Inferior parietal cortex (tissue), 1 donor: ENCODE results near the gene ISCU.

Source experiments
- DNase-seq: peaks from one replicate; pipeline ENCODE4 v3.0.0-alpha.2; 2016; ENCODE audit errors: extremely low spot score

Gene ISCU

DNA sequence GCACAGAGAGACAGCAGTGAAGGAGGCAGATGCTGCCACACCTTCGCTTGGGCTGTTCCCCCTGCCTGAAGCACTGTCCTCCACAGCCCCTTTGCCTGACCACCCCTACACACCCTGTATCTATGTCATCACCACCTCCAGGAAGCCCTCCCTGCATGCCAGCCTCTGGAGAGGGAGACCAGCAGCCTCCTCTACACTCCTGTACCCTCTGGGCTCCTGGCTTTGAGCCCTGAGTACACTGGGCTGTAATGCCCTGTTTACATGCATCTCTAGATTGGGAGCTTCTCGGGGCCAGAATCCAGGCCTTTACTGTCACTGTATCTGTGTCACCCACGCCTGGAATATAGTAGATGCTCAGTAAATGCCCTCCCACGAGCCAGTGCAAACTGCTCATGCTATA lies 41.3 kb downstream of the ISCU start:
- no peak for DNase-seq

DNA sequence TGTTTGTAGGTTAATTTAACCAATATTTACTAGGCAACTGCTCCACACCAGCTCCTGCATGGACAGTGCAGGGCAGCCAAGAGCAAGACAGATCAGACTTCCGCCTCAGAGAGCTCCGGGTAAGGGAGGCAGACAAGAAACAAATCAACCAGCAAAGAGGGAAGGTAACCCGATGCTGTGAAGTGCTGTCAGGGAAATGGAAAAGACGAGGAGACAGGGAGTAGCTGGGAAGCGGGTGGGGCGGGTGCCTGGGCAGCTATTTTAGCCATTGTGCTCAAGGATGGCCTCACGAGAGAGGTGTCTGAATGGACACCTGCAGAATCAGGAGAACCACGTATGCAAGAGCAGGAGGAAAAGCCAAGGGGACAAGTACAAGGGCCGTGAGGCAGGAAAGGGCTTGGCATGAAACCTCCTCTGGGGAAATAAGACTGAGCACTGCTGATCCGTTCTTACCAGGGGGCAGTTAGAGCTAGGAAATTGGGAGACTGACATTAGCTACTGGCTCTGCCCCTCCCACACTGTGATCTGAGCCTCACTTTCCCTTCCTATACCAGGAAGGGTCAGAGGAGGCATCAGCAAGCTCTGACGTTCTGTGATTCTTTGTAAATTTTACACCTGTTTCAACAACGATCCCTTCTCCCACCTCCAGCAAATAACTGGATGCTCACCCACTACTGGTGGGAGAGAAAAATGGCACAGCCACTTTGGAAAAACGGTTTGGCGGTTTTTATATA lies 42.0 kb downstream of the ISCU start:
- DNase-seq, result no peak

DNA sequence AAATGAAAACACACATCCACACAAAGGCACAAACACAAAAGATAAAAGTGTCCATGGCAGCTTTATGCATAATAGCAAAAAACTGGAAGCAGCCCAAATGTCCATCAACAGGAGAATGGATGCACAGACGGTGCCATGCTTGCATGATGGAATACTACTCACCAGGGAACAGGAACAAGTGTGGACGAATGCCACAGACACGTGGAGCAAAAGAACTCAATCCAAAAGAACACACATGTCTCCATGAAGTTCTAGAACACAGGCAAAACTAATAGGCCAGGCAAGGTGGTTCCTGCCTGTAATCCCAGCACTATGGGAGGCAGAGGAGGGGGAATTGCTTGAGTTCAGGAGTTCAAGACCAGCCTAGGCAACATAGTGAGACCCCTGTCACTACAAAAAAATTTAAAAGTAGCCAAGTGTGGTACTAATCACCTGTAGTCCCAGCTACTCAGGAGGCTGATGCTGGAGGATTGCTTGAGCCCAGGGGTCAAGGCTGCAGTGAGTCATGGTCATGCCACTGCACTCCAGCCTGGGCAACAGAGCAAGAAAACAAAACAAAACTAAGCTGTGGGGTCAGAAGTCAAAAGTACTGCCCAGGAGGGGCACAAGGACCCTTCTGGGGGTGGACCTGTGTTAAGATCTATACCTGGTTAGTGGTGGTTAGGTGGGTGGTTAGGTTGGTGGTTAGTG lies 42.7 kb downstream of the ISCU start:
- DNase-seq, result no peak

DNA sequence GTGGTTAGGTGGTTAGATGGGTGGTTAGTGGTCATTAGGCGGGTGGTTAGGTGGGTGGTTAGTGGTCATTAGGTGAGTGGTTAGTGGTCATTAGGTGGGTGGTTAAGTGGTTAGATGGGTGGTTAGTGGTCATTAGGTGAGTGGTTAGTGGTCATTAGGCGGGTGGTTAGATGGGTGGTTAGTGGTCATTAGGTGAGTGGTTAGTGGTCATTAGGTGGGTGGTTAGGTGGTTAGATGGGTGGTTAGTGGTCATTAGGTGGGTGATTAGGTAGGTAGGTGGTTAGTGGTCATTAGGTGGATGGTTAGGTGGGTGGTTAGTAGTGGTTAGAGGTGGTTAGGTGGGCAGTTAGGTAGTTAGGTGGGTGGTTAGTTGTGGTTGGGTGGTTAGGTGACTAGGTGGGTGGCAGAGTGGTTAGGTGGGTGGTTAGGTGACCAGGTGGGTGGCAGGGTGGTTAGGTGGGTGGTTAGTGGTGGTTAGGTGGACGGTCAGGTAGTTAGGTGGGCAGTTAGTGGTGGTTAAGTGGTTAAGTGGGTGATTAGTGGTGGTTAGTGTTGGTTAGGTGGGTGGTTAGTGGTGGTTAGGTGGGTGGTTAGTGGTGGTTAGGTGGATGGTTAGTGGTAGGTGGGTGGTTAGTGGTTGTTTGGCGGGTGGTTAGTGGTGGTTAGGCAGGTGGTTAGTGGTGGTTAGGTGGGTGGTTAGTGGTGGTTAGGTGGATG lies 43.5 kb downstream of the ISCU start:
- no peak for DNase-seq

DNA sequence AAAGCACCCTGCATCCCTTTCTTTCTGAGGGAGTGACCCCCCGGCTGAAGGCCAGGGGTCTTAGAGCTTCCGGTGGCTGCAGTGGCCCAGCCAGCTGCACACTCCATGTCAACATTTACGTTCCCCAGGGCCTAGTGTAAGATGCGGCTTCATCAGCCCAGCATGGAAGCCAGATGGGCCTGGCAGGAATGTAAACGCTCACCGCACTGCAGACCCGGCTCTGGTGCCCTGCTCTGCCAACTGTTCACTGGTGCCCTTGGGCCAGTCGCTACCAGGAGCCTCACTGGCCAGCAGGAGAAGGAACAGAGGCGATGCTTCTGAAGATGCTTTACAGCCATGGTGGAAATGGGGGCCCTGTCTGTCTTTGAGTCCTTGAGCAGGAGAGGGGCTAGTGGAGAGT lies 44.1 kb downstream of the ISCU start:
- no peak for DNase-seq

DNA sequence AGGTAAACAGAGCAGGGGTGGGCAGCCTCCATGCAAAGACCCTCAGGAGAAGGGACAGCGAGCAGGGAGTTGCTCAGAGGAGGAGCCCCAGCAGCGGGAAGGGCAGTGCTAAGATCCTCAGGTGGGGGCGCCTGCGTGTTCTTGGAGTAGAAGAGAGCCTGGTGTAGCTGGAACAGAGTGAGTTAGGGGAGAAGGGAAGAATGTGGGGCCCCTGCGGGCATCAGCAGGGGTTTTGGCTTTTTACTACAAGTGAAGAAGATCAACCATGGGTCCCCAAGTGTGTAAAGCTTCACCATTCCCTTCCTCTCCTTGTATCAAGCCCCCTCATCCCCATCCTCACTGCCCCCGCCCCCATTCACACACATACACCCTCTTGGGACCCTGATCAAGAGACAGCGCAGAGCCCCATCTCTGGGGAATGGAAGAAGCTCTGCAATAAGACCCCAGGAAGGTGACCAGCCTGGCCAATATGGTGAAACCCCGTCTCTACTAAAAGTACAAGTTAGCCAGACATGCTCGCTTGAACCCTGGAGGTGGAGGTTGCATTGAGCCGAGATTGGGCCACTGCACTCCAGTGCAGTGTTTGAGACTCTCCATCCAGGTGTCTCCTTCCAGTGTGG lies 45.7 kb downstream of the ISCU start:
- no peak for DNase-seq

DNA sequence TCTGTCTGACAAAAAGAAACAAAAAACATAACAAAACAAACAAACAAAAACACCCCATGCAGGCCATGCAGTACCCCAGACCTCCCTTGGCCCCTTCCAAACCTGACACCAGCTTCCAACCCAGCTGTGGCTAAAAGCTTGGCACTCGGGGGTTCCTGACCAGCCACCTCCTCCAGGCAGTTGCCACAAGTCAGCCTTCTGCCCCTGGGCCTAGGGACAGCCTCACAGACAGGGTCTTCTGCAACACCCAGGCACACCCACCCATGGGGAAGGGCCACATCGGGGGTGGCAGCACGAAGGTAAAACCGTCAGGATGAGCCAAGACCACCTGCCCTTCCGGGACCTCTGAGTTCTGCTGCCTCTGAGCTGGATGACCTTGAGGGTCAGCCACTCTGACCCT lies 46.2 kb downstream of the ISCU start:
- DNase-seq, result no peak

DNA sequence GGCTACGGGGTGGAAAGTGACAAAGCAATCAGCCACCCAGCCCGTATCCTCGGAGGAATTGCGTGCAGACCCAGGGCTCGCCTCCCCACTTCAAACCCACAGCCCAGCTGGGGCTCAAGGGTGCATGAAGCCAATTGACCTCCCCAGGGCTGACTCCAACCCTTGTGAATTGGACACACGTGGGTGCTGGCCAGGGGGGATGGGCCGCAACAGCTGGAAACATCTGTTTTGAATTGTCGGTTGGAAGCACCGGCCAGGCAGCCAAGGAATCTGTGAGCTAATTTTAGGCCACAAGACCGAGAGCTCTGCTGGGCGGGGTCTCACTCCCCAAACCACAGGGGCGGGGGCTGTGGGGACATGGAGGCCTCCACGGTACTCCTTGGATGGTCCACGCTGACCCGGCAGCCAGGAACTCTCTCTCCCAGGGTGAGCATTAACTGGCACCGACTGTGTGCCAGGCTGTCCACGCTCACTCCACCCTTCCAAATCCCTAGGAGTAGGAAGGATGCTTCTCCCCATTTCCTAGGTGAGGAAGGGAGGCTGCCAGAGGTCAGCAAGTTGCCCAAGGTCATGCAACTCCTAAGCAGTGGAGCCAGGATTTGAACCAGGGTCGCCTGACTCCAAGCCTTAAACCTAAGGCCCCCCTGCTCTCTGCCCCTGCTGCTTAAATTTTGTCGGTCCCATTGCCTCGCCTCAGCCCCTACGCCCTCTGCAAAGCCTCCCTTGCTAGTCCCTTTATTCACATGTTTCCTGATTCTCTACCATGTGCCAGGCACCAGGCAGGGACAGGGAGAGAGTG lies 47.3 kb downstream of the ISCU start:
- DNase-seq, result no peak

DNA sequence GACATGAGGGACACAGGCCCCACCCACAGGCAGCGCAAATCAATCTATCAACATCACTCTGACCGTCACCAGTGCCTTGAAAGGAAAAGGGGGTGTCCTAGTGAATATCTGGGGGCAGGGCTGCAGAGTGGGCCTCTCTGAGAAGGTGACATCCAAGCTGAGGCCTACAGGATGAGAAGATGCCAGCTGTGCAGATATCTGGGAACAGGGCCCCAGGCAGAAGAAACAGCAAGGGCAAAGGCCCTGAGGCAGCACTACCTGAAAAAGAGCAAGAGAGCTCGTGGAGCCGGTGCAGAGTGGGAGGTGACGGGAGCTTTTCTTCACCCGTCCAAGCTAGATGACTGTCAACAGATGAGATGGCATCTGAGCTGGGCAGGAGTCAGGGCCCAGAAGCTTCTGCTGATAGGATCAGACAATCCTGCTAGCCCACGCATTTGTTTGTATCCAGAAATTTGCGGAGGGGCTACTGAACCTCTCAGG lies 48.0 kb downstream of the ISCU start:
- no peak for DNase-seq

DNA sequence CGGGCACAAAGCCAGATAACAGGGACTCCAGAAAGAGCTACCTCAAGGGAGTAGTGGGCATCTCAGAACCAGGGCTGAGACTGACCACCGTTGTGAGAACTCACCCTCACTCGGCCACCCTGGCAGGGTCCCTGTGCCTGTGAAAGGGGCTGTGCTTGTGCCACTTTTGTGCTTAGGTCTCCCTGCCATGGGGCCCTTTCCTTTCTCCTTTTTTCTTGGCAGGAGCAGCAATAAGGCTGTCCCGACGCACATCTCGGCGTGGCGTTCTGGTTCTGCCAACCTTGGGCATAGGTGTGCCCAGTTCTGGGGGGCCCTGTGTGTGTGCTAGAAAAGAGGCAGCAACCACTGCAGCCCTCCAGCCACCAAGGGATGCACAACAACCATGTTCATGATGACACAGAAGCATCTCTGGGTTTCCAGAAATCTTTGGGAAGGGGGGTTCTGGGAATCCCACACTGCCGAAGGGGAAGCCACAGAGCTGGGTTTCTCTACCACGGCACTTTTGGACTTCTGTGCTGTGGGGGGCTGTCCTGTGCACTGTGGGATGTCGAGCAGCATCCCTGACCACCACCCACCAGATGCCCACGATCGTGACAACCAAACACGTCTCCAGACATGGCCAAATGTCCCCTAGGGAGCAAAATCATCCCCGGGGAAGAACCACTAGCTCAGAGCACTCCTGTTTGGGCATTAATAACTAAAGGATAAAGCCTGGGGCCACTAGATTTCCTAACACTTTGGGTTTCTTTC lies 48.6 kb downstream of the ISCU start:
- DNase-seq, result no peak

DNA sequence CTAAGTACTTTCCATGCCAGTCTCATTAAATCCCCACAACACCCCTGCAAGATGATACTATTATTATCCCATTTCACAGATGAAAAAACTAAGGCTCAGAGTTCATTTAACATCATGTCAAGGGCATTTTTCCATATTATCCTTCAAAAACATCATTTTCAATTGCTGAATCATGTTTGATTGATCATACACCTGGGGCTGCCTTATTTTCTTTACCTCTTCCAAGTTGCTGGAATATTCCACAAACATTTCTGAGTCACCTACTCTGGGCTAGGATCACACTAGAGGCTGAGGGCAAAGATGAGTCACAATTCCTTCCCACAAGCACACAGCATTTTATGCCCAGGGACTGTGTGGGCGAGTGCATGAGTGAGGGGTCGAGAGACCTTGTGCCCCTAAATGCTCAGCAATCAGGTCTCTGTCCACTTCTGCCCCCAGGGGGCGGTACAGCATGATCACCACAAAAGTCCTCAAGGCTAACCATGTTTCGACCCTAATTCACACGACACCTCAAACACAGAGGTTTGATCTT lies 49.6 kb downstream of the ISCU start:
- no peak for DNase-seq

DNA sequence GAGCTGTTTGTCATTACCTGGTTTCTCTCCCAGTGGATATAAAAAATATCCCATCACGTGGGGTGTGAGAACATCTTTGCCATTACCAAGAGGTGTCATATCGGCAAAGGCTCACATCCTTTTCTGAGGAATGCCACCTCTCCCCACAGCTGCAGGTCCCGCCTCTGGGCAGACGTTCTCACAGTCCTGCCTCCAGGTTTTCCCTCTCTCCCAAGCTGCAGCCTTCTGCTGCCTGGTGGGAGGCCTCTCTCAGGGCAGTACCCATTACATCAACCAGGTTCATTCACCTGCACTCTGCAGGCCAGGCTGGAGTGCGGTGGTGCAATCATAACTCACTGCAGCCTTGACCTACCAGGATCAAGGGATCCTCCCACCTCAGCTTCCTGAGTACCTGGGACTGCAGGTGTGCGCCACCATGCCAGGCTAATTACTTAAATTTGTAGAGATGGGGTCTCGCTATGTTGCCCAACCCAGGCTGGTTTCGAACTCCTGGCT lies 50.4 kb downstream of the ISCU start:
- DNase-seq, result no peak

DNA sequence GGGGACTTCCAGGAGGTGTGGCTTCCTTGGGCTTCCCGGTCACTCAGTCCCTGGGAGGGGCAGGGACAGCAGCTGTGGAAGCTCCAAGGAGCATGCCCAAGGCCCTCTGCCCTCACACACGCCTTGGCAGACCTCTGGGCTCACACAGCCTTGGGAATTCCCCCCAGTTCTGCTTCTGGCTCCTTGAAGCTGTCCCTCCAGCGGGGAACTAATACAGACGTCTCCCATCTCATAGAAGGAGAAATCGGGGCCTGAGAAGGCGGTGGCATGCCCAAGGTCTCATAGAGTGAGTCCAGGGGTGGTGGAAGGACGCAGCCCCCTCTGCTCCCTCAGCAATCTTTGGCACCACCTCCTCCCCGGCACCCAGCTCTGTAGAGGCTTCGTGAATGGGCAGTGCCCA lies 51.2 kb downstream of the ISCU start:
- DNase-seq, result no peak

DNA sequence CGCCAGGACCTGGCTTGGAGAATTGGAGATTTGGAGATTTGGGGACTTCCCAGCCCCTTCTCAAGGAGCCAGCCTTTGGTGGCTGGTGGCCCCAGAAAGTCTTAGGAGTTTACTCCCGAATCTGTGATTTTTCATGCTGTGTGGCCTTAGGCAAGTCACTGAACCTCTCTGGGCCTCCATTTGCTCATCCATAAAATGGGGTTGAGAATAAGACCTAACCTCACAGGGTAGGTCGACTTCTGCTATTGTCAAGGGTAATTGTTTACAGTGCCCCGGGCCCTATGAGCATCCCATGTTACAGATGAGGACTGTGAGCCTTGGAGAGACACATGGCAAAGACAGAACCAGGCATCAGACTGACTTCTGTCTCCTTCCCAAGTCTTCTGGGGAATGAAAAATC lies 51.6 kb downstream of the ISCU start:
- DNase-seq, result no peak

DNA sequence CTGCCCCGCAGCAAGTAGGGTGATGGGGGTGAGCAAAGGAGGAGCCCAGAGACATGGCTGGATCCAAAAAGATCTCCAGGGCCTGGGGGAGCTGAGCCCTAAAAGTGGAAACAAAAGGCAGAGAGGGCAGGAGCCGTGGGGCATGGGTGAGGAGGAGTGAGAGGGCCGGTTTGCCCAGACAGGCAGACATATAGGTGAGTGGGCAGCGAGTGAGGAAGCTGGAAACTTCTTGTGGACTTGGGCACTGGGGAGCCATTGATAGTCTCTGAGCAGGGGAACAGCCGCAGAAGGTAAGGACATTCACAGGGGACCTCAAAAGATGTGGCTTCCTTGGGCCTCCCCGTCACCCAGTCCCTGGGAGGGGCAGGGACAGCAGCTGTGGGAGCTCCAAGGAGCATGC lies 52.2 kb downstream of the ISCU start:
- DNase-seq, result no peak

DNA sequence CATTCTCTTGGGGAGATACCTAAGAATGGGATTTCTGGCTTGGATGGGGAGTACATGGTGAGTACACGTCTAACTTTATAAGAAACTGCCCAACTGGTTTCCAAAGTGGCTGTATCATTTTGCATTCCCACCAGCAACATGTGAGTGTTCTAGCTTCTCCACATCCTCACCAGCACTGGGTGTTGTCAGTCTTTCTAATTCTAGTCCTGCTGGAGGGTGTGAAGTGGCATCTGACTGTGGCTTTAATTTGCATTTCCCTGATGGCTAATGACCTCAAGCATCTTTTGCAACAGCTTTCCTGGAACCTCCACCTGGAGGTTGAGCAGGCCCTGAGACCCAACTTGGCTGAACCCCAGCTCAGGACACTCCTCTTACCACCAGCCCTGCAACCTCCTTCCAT lies 53.5 kb downstream of the ISCU start:
- no peak for DNase-seq

DNA sequence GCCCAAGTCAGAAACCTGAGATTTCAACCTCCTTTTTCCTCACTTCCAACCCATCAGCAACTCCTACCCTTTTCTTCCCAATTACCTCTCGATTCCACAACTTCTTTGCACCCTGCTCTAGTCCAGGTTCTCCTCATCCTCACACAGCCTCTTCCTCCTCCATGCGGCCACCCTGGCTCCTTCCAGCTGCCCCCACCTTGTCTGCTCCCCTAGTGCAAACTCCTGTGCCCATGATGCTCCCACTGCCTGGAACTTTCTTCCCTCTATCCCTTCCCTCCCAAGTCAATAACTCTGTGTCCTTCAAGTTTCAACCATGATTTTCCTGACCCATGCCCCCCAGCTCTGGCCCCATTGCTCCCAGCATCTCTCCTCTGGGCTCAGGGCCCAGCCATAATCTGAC lies 54.0 kb downstream of the ISCU start:
- no peak for DNase-seq

DNA sequence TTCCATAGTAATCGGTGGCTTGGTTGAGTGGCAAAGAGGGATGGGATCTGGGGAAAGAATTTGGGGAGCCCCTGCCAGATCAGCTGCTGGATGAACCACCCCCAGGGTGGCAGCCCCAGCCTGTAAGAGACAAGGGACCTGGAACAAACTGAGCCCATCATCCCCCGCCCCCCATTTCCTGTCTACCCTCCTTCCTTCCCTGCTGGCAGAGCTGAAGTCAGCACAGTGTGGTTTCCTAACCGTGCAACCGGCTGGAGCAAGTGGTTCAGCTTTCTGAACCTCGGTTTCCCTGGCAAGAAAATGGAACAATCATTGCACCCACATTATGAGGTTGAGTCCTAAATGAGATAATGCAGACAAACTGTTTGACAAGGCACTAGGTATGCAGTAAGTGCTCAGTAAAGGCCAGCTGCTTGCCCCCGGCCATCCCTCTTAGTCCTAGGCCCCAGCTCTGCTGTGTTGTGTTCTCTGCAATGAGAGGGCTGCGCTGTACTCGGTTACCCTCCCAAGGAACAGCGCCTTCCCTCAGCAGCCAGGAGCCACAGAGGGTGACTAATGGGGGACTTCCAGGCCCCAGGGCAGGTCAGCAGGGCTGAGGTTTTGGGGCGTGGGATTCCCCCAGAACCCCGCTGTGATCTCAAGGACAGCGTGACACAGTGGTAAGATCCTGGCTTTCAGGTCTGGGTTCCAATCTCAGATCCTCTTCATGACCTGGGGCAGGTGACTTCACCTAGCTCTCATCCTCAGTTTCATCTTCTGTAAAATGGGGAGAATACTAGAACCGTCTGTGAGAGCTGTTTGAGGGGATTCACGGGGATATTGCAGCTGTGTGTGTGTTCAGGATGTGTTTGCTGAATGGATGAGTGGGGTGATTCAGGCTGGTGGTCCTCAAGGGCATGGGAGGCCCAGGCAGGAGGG lies 54.8 kb downstream of the ISCU start:
- DNase-seq, result no peak
